Stimulated activated CD4-positive, alpha-beta T cell treated with anti-CD3 and anti-CD28 coated beads, Interleukin-2, amount 100 ng/mL, for 4 hours (primary cell): ENCODE measurements around the gene CLIC4.
A peak's percentile ranks its signal among the peaks of the same experiment; 100 is the strongest.
"Not testable (repeated sequence)": the region's sequence is repeated elsewhere in the genome, so short reads cannot be mapped to it uniquely, and the experiment has no call there.

Experiments
- DNase-seq: peaks from one replicate; pipeline ENCODE4 v3.0.0-alpha.2; 2020; ENCODE audit warnings: low read depth

Gene CLIC4

GRCh38 chr1:24820221-24820620, 75.0 kb downstream of the CLIC4 start:
- not testable (repeated sequence) for DNase-seq

- DNase-seq, result no peak
These were observed 77.6 kb downstream of the CLIC4 start for GRCh38 chr1:24822887-24823286.

GRCh38 chr1:24823486-24823885, 78.2 kb downstream of the CLIC4 start:
- not testable (repeated sequence) for DNase-seq

GRCh38 chr1:24825174-24825573, 79.9 kb downstream of the CLIC4 start:
- no peak for DNase-seq

GRCh38 chr1:24826510-24826909, 81.3 kb downstream of the CLIC4 start:
- DNase-seq, result no peak

- DNase-seq, result no peak
These were observed 82.3 kb downstream of the CLIC4 start for GRCh38 chr1:24827379-24828135.

- DNase-seq, result no peak
These were observed 83.1 kb downstream of the CLIC4 start for GRCh38 chr1:24828183-24828886.

- DNase-seq, result no peak
These were observed 83.6 kb downstream of the CLIC4 start for GRCh38 chr1:24828887-24829192.

- DNase-seq, result no peak
These were observed 85.5 kb downstream of the CLIC4 start for GRCh38 chr1:24830680-24831272.

- DNase-seq, result no peak
These were observed 96.3 kb downstream of the CLIC4 start for GRCh38 chr1:24841593-24841992.

- DNase-seq, result no peak
These were observed 101.4 kb downstream of the CLIC4 start for GRCh38 chr1:24846671-24847070.

- DNase-seq, result peak; percentile 82
These were observed 103.0 kb downstream of the CLIC4 start for GRCh38 chr1:24847995-24848881.

GRCh38 chr1:24849672-24850295, 104.5 kb downstream of the CLIC4 start:
- DNase-seq, result no peak

- DNase-seq, result no peak
These were observed 105.2 kb downstream of the CLIC4 start for GRCh38 chr1:24850328-24850920.

GRCh38 chr1:24853649-24854048, 108.4 kb downstream of the CLIC4 start:
- no peak for DNase-seq

GRCh38 chr1:24855474-24855873, 110.2 kb downstream of the CLIC4 start:
- DNase-seq, result no peak

- DNase-seq, result no peak
These were observed 111.7 kb downstream of the CLIC4 start for GRCh38 chr1:24856787-24857506.

GRCh38 chr1:24857507-24858133, 112.4 kb downstream of the CLIC4 start:
- no peak for DNase-seq

- no peak for DNase-seq
These were observed 113.0 kb downstream of the CLIC4 start for GRCh38 chr1:24858277-24858676.
